ENCODE data around the gene RBM26.

RBM26 gene

GRCh38 chr13:79306650-79307049 lies 99.4 kb downstream of the RBM26 start:
- DNase-seq (ENCODE audit: low spot score) (no peak), ATAC-seq (ENCODE audit: low read depth) (no peak)
- Histone ChIP-seq H3K4me1 (ENCODE audit: insufficient read depth, poor library complexity, severe bottlenecking) (no peaks in the 10 kb centered on the region), H3K36me3 (ENCODE audit: low read depth) (no peaks in the 10 kb centered on the region), H3K27ac (ENCODE audit: poor library complexity, severe bottlenecking) (no peak overlapping the region), H3K27me3 (ENCODE audit: insufficient read depth, poor library complexity, severe bottlenecking) (no peaks in the 10 kb centered on the region), H3K9me3 (ENCODE audit: severe bottlenecking) (no peaks in the 10 kb centered on the region), H3K4me3 (ENCODE audit: severe bottlenecking) (no peak overlapping the region)
- no peak for TF ChIP-seq CTCF (IDR thresholded peaks at IDR 0.05; ENCODE audit: poor library complexity, severe bottlenecking)

- ATAC-seq (ENCODE audit: low read depth) = no peak
Measured at GRCh38 chr13:79297128-79297527, 108.9 kb downstream of the RBM26 start.

GRCh38 chr13:79295906-79296706 lies 109.9 kb downstream of the RBM26 start:
- Histone ChIP-seq H3K9me3 (ENCODE audit: severe bottlenecking) (no peaks in the 10 kb centered on the region), H3K27me3 (ENCODE audit: insufficient read depth, poor library complexity, severe bottlenecking) (no peaks in the 10 kb centered on the region), H3K4me1 (ENCODE audit: insufficient read depth, poor library complexity, severe bottlenecking) (no peaks in the 10 kb centered on the region), H3K27ac (ENCODE audit: poor library complexity, severe bottlenecking) (no peak overlapping the region), H3K36me3 (ENCODE audit: low read depth) (no peaks in the 10 kb centered on the region), H3K4me3 (ENCODE audit: severe bottlenecking) (no peak overlapping the region)
- DNase-seq (ENCODE audit: low spot score) = no peak
- no peak for TF ChIP-seq CTCF (IDR thresholded peaks at IDR 0.05; ENCODE audit: poor library complexity, severe bottlenecking)
- ATAC-seq (ENCODE audit: low read depth) = peak; percentile 68

More at GRCh38 chr13:79297128-79297527, 108.9 kb downstream of the RBM26 start:
- TF ChIP-seq CTCF (IDR thresholded peaks at IDR 0.05; ENCODE audit: poor library complexity, severe bottlenecking) = no peak
- DNase-seq (ENCODE audit: low spot score) = no peak
- no peaks in the 10 kb centered on the region for H3K4me1 ChIP-seq (ENCODE audit: insufficient read depth, poor library complexity, severe bottlenecking)
- H3K4me3 ChIP-seq (ENCODE audit: severe bottlenecking) = no peak overlapping the region
- H3K27me3 ChIP-seq (ENCODE audit: insufficient read depth, poor library complexity, severe bottlenecking) = no peaks in the 10 kb centered on the region
- no peaks in the 10 kb centered on the region for H3K36me3 ChIP-seq (ENCODE audit: low read depth)
- no peaks in the 10 kb centered on the region for H3K9me3 ChIP-seq (ENCODE audit: severe bottlenecking)
- H3K27ac ChIP-seq (ENCODE audit: poor library complexity, severe bottlenecking) = no peak overlapping the region

- TF ChIP-seq CTCF (IDR thresholded peaks at IDR 0.05; ENCODE audit: poor library complexity, severe bottlenecking) = no peak
- DNase-seq (ENCODE audit: low spot score) (no peak), ATAC-seq (ENCODE audit: low read depth) (no peak)
- Histone ChIP-seq H3K27me3 (ENCODE audit: insufficient read depth, poor library complexity, severe bottlenecking) (no peaks in the 10 kb centered on the region), H3K36me3 (ENCODE audit: low read depth) (no peaks in the 10 kb centered on the region), H3K27ac (ENCODE audit: poor library complexity, severe bottlenecking) (no peak overlapping the region), H3K4me1 (ENCODE audit: insufficient read depth, poor library complexity, severe bottlenecking) (no peaks in the 10 kb centered on the region), H3K9me3 (ENCODE audit: severe bottlenecking) (no peaks in the 10 kb centered on the region), H3K4me3 (ENCODE audit: severe bottlenecking) (no peak overlapping the region)
Measured at GRCh38 chr13:79290595-79291244, 115.3 kb downstream of the RBM26 start.

- no peaks in the 10 kb centered on the region for H3K36me3 ChIP-seq (ENCODE audit: low read depth)
- H3K4me1 ChIP-seq (ENCODE audit: insufficient read depth, poor library complexity, severe bottlenecking) = no peaks in the 10 kb centered on the region
- no peaks in the 10 kb centered on the region for H3K9me3 ChIP-seq (ENCODE audit: severe bottlenecking)
- H3K27me3 ChIP-seq (ENCODE audit: insufficient read depth, poor library complexity, severe bottlenecking) = no peaks in the 10 kb centered on the region
- no peak overlapping the region for H3K27ac ChIP-seq (ENCODE audit: poor library complexity, severe bottlenecking)
- no peak overlapping the region for H3K4me3 ChIP-seq (ENCODE audit: severe bottlenecking)
- ATAC-seq (ENCODE audit: low read depth) = no peak
- TF ChIP-seq CTCF (IDR thresholded peaks at IDR 0.05; ENCODE audit: poor library complexity, severe bottlenecking) = no peak
- DNase-seq (ENCODE audit: low spot score) = no peak
Measured at GRCh38 chr13:79289571-79289970, 116.5 kb downstream of the RBM26 start.

Data from RWPE2 (cell line).